ENCODE data around the gene TBC1D9.

DNA sequence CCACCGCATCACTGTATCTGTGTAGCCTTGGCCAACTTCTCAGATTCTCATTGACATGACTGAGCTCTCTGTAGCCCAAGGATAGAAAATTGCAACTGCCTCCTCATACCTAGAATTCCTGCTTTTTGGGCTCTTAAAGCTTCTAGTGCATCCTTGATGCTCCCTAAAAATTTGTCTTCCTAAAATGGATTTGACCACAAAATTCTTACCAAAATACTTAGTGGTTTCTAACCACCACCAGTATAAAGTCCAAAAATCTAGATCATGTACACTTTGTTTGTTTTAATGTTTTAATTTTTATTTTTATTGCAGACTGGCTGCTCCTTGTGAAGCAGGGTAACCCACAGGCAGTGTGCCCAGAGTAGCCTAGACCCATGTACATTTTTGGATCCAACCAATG, 75.5 kb downstream of the TBC1D9 start:
- no peak for TF ChIP-seq CTCF (conservative IDR thresholded peaks at IDR 0.05; ENCODE audit: low read length)
- no peak for TF ChIP-seq EZH2phosphoT487 (IDR thresholded peaks at IDR 0.05; ENCODE audit: borderline replicate concordance)

Measured in Loucy (cell line).